Nephron (organoid): Measurements from ENCODE around the gene SNCG.
"Not testable (repeated sequence)": the region's sequence is repeated elsewhere in the genome, so short reads cannot be mapped to it uniquely, and the experiment has no call there.

ENCODE experiments used
- H3K27ac Mint-ChIP-seq, 3 experiments: 2 replicates each; pipeline ENCODE4 v1.8.0; 2020; ENCODE audit warnings: mixed read lengths in 3 of 3, mild to moderate bottlenecking in 2 of 3, moderate library complexity in 1 of 3
- H3K27me3 Mint-ChIP-seq: 2 replicates; pipeline ENCODE4 v1.8.0; 2021; ENCODE audit warnings: low read depth, mild to moderate bottlenecking, moderate library complexity, mixed read lengths
- H3K36me3 Mint-ChIP-seq: 2 replicates; pipeline ENCODE4 v1.8.0; 2020; ENCODE audit warnings: low read depth, mixed read lengths
- H3K4me1 Mint-ChIP-seq: 2 replicates; pipeline ENCODE4 v1.8.0; 2020; ENCODE audit warnings: mixed read lengths
- H3K4me3 Mint-ChIP-seq, 3 experiments: 2 replicates each; pipeline ENCODE4 v1.8.0; 2020; ENCODE audit warnings: mild to moderate bottlenecking in 3 of 3, mixed read lengths in 3 of 3, moderate library complexity in 2 of 3
- H3K9me3 Mint-ChIP-seq: 2 replicates; pipeline ENCODE4 v1.8.0; 2020; ENCODE audit warnings: mixed read lengths
- TF ChIP-seq, protein P1 (sequence below), 3 experiments: fragments of 200-600 bp; sonication (generic); IDR thresholded peaks; one replicate each; pipeline ENCODE4 v1.5.0; 2021; ENCODE audit warnings: antibody characterized with exemption in 3 of 3; ENCODE audit not compliant: unreplicated experiment in 3 of 3

SNCG gene

DNA sequence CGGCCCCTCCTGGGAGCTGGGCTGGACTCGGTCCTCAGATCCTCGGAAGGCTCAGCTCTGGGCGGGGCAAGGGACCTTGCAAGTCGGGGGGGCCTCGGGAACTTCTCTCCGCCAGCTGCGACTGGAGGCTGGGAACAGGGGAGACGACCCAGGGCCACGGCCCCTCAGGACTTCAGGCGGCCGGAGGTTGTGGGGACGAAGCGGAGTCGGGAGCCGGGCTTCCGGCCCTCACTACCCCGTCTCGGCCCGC is 12.5 kb downstream of the SNCG start:
- no peaks in the 10 kb centered on the region for H3K9me3 Mint-ChIP-seq
- peaks cover 39% of the 10 kb centered on the region for H3K4me1 Mint-ChIP-seq
- H3K36me3 Mint-ChIP-seq: no peaks in the 10 kb centered on the region
- TF ChIP-seq, protein P1, sequence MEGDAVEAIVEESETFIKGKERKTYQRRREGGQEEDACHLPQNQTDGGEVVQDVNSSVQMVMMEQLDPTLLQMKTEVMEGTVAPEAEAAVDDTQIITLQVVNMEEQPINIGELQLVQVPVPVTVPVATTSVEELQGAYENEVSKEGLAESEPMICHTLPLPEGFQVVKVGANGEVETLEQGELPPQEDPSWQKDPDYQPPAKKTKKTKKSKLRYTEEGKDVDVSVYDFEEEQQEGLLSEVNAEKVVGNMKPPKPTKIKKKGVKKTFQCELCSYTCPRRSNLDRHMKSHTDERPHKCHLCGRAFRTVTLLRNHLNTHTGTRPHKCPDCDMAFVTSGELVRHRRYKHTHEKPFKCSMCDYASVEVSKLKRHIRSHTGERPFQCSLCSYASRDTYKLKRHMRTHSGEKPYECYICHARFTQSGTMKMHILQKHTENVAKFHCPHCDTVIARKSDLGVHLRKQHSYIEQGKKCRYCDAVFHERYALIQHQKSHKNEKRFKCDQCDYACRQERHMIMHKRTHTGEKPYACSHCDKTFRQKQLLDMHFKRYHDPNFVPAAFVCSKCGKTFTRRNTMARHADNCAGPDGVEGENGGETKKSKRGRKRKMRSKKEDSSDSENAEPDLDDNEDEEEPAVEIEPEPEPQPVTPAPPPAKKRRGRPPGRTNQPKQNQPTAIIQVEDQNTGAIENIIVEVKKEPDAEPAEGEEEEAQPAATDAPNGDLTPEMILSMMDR (IDR thresholded peaks at IDR 0.05; ENCODE audit: unreplicated experiment in 3 of 3): no peak
- peak overlapping the region; percentile 80 to 95 (median 91) for H3K27ac Mint-ChIP-seq
- H3K27me3 Mint-ChIP-seq: peaks cover 13% of the 10 kb centered on the region
- peak overlapping the region; percentile 86 to 94 (median 91) for H3K4me3 Mint-ChIP-seq

DNA sequence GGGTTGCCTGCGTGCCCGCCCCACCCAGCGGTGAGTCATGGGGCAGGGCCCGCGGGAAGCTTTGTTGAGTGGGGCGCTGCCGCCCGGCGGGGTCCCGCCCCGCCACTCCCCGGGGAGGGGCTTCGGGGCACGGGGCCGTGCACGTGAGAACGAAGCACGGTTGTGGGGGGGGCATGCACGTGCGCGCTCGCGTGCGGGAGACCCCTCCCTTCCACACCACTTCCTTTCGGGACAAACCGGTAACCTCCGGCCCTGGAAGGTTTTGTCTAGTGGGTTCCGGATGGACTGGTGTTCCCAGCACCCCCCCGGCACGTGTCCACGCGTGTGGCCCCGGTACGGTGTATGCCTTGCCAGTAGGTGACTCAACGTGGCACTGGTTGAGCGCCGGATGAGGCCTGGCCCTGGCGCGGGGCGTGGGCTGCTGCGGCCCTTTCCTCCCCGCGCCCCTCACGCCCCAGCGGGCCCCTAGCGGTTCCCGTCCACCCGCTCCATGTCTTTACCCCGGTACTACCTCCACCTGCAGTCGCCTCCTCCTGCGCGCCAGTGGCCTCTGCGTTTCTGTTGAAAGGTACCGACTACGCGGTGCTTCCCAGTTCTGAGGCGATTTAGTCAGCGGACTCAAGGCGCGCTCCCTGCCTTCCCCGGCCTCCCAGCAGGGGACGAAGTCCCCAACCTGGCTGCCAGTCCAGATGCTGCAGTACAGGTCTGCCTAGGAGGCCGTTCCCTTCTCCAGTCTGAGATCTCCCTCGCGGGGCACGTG is 13.0 kb downstream of the SNCG start:
- Mint-ChIP-seq H3K27ac (peak overlapping the region; percentile 79 to 89 (median 84)), H3K36me3 (no peaks in the 10 kb centered on the region), H3K27me3 (peaks cover 12% of the 10 kb centered on the region), H3K4me3 (peak overlapping the region; percentile 94 to 97 (median 95)), H3K4me1 (peaks cover 34% of the 10 kb centered on the region), H3K9me3 (no peaks in the 10 kb centered on the region)
- TF ChIP-seq, protein P1 (IDR thresholded peaks at IDR 0.05; ENCODE audit: unreplicated experiment in 3 of 3): peak in 1 of 3 experiments; percentile 22

DNA sequence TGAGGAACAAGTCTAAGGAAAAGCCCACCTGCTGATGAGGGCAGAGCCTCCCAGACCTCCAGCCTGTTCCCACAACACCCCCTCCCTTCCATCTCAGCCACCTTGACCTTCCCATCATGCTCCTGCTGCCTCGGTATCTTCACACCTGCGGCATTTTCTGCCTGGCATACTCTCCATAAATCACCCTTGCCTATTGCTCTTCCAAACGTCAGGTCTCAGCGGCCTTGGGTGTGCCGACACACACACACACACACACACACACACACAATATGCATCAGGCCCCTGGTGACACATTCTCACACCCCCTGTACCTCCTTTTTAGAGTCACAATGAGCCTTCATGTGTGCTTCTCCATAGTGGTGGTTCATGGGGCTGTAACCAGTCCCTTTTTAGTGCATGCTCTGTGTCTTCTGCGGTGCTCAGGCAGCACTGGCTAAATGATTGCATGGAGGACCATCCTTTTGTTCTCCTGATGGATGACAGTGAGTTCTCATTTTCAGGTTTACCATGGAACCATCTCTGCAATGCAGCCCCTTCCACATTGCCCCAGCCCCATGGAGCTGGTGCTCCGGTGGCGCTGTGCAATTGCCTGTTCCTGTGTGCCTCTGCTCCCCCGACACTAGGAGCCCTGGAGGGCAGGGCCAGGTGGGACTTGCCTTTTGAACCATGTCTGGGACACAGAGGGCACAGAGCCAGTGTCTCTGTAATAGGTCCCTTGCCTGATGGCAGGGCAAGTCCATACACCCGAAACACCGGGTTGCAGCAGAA is 14.4 kb downstream of the SNCG start:
- H3K4me1 Mint-ChIP-seq: peaks cover 25% of the 10 kb centered on the region
- H3K36me3 Mint-ChIP-seq: no peaks in the 10 kb centered on the region
- peak overlapping the region; percentile 57 to 97 (median 76) for H3K4me3 Mint-ChIP-seq
- peaks cover 11% of the 10 kb centered on the region for H3K27me3 Mint-ChIP-seq
- H3K27ac Mint-ChIP-seq: peak overlapping the region; percentile 21 to 63 (median 23)
- H3K9me3 Mint-ChIP-seq: peaks cover 2% of the 10 kb centered on the region
- TF ChIP-seq, protein P1 (IDR thresholded peaks at IDR 0.05; ENCODE audit: unreplicated experiment in 3 of 3): no peak

DNA sequence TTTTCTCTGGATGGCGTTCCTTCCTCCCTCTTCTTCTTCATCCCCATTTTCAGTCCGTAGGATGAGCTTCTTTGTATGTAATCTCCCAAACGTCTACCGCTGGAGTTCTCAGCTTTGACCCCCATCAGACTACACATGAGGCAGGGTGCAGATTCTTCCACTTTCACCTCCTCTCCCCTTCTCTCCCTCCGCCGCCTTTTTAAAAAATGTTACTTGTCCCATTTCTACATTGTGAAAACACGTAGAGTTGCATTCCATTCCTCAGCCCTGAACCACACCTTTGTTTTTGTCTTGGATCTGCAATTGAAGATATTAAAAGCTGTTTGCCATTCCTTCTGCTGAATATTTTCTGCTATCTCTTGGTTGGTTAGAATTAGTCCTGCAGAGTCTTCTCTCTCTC is 16.1 kb downstream of the SNCG start:
- Mint-ChIP-seq H3K36me3 (no peaks in the 10 kb centered on the region), H3K4me1 (peaks cover 31% of the 10 kb centered on the region), H3K9me3 (peaks cover 2% of the 10 kb centered on the region), H3K27me3 (peaks cover 11% of the 10 kb centered on the region), H3K4me3 (peak overlapping the region in 2 of 3 experiments; percentile 9 to 33), H3K27ac (peak overlapping the region in 2 of 3 experiments; percentile 0 to 17)
- TF ChIP-seq, protein P1 (IDR thresholded peaks at IDR 0.05; ENCODE audit: unreplicated experiment in 3 of 3): no peak

DNA sequence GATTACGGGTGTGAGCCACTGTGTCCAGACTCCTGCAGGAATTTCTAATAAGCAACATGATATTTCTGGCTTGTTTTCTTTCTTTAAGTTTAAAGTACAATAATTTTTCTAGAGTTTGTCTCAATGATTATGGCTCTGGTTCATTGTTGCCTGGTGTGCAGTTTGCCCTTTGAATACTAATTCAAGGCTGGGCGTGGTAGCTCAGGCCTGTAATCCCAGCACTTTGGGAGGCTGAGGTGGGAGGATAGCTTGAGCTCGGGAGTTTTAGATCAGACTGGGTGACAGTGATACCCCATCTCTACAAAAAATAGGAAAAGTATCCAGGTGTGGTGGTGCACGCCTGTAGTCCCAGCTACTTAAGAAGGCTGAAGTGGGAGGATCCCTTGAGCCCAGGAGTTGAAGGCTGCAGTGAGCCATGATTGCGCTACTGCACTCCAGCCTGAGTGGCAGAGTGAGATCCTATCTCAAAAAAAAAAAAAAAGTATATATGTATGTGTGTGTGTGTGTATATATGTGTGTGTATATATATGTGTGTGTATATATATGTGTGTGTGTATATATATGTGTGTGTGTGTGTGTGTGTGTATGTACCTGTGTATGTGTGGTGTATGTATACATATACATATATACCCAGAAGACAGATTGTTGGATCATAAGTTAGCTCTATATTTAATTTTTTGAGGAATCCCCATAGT is 18.1 kb downstream of the SNCG start:
- TF ChIP-seq, protein P1 (IDR thresholded peaks at IDR 0.05; ENCODE audit: unreplicated experiment in 3 of 3): no peak
- Mint-ChIP-seq H3K36me3 (no peaks in the 10 kb centered on the region), H3K27me3 (peaks cover 11% of the 10 kb centered on the region), H3K9me3 (peaks cover 2% of the 10 kb centered on the region), H3K27ac (no peak overlapping the region), H3K4me1 (peaks cover 37% of the 10 kb centered on the region), H3K4me3 (no peak overlapping the region)

DNA sequence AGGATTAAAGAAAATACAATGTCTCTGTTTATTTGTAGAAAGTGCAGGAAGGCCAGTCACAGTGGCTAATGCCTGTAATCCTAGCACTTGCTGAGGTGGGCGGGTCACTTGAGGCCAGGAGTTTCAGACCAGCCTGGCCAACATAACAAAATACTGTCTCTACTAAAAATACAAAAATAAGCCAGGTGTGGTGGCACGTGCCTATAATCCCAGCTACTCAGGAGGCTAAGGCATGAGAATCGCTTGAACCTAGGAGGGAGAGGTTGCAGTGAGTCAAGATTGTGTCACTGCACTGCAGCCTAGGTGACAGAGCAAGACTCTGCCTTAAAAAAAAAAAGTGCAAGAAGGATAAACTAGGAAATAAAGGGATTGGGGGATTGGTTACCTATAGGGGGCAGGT is 20.1 kb downstream of the SNCG start:
- not testable (repeated sequence) for H3K36me3 Mint-ChIP-seq, H3K4me3 Mint-ChIP-seq
- peaks cover 32% of the 10 kb centered on the region for H3K4me1 Mint-ChIP-seq

More for the DNA sequence above, 20.1 kb downstream of the SNCG start:
- H3K9me3 Mint-ChIP-seq, H3K27me3 Mint-ChIP-seq: not testable (repeated sequence)
- peak overlapping the region in 2 of 3 experiments; percentile 1 to 81 for H3K27ac Mint-ChIP-seq
